Gastrocnemius medialis (tissue), 4 donors: ENCODE measurements around the gene YOD1. TPM values are rescaled to one million over a fixed set of nuclear protein-coding genes. Genes with fewer than 3 reads are reported as not detected.

Experiments
- ATAC-seq, 2 donors: fragments of 150-250 bp; one replicate each; pipeline ENCODE4 v1.9.1; 2016
- DNase-seq, 2 donors: peaks; one replicate each; pipeline ENCODE4 v3.0.0-alpha.2; 2019
- H3K27ac ChIP-seq, 4 donors: fragments of 200-600 bp; sonication (generic); 1 replicate in 1 of 4; 2 replicates in 3 of 4; pipeline ENCODE4 v1.5.1; 2016 to 2018; ENCODE audit warnings: mild to moderate bottlenecking in 2 of 4, moderate library complexity in 1 of 4
- H3K27me3 ChIP-seq, 3 donors: fragments of 200-600 bp; sonication (generic) in 2 of 3; 1 replicate in 1 of 3; 2 replicates in 2 of 3; pipeline versions ENCODE4 v1.5.1 to v1.6.0; 2016 to 2019; ENCODE audit warnings: mild to moderate bottlenecking in 1 of 3, moderate library complexity in 1 of 3
- H3K36me3 ChIP-seq, 2 donors: fragments of 200-600 bp; sonication (generic) in 1 of 2; one replicate each; pipeline ENCODE4 v1.5.1; 2017 to 2018
- H3K4me1 ChIP-seq, 2 donors: fragments of 200-600 bp; sonication (generic) in 1 of 2; one replicate each; pipeline ENCODE4 v1.5.1; 2016 to 2017; ENCODE audit warnings: mild to moderate bottlenecking in 2 of 2
- H3K4me3 ChIP-seq, 4 donors: fragments of 200-600 bp; sonication (generic) in 3 of 4; 1 replicate in 1 of 4; 2 replicates in 3 of 4; pipeline ENCODE4 v1.5.1; 2016 to 2019; ENCODE audit warnings: mild to moderate bottlenecking in 2 of 4
- H3K9me3 ChIP-seq, 3 donors: fragments of 200-600 bp; sonication (generic) in 2 of 3; 1 replicate in 1 of 3; 2 replicates in 2 of 3; pipeline ENCODE4 v1.5.1; 2016 to 2019
- CTCF ChIP-seq, 5 experiments: fragments of 450-650 bp in 3 of 5; fragments of 200-600 bp in 2 of 5; sonication (generic) in 2 of 5; IDR thresholded peaks in 4 of 5; conservative IDR thresholded peaks in 1 of 5; 1 replicate in 4 of 5; 2 replicates in 1 of 5; pipeline ENCODE4 v1.5.1; 2016 to 2019; ENCODE audit warnings: antibody characterized with exemption in 5 of 5, mild to moderate bottlenecking in 3 of 5, moderate library complexity in 3 of 5
- POLR2A ChIP-seq, 2 donors: fragments of 450-650 bp; IDR thresholded peaks; one replicate each; pipeline ENCODE4 v1.6.1; 2017; ENCODE audit warnings: antibody characterized with exemption in 2 of 2, mild to moderate bottlenecking in 2 of 2, moderate library complexity in 2 of 2
- in situ Hi-C, 4 donors: fragments of 200-750 bp; cut with MboI; loops; one replicate each; pipeline versions ENCODE4 v1.15.0 to v1.8.0; 2017; ENCODE audit warnings: low sequenced_read_pairs in 4 of 4
- intact Hi-C: fragments of 100-400 bp; cut with DNase I; formaldehyde crosslinking; loops from one replicate; pipeline ENCODE4 v1.15.1; 2023; ENCODE audit warnings: low total_unique reads
- total RNA-seq, 4 donors: library from RNA; depleted of rRNA; stranded (reverse); fragments of >200 nt; gene quantifications; one replicate each; pipeline versions ENCODE4 v1.1.0 to v1.2.3, GENCODE V29; 2016

Gene YOD1
- total RNA-seq, result 1 to 10 TPM; 3.0 to 6.7 (median 6.2) TPM

DNA sequence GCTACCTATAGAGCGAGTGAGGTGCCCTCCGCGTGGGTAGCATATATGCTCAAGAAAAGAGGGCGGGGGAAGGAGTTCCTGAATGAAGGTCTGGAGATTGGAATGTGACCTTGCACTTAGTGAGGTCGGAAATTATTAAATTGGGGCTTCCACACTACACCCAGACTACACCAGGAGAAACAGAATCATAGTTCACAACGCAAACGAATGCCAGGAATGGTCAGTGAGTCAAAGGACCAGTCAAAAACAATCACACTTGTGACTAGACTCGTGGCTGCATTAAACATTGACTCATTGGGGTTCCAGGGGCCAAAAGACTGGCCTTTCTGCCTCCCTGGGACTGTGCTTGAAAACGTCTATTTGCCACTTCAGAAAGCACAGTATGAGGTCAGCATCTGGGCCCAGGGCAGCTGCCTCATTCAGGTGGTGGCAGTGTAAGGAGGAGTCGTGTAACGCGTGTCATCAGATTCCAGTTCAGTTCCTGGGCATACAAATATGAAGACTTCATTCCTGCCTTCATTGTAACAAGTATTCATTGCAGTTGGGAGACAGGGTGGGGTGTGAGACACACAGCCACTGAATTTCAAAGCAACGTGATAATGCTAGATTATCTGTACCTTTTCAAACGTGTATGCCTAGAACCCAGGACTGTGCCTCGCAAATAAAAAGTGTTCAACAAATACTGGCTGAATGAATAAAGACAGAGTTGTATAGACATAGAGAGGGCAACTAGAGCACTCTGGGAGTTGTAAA, at the start of gene YOD1:
Gene YOD1, minus strand, starts transcription at position 18 of the 753 bp plus-strand sequence. CDS start 178 bp downstream, outside the sequence.
- peak within 1 kb of the TSS; percentile 77 to 95 (median 90) for H3K4me3 ChIP-seq
- peak in 1 of 2 donors; percentile 24 for DNase-seq
- intact Hi-C loops, result loop anchor here (5.0 to 10.0 kb wide), 4 partner anchors 144 to 547 kb away; partner anchors contain the start of genes CD55 and RASSF5
- in situ Hi-C loops, result loop anchor here in 2 of 4 donors (25.0 kb wide), 2 partner anchors 414 to 736 kb away; partner anchors contain the start of gene DYRK3 (in 1 of the 2)
- ATAC-seq, result peak in 1 of 2 donors; percentile 1
- peak within 1 kb of the TSS; percentile 93 to 95 (median 94) for H3K27ac ChIP-seq
- TF ChIP-seq POLR2A (IDR thresholded peaks at IDR 0.05) (peak in 1 of 2 donors; percentile 21), CTCF (IDR thresholded peaks at IDR 0.05 in 4 of 5, conservative IDR thresholded peaks at IDR 0.05 in 1 of 5) (no peak)
- no peaks in the 10 kb centered on the region for H3K9me3 ChIP-seq
- peaks cover 43 to 51% of the 10 kb centered on the region in 2 donors for H3K4me1 ChIP-seq
- no peaks in the 10 kb centered on the region for H3K27me3 ChIP-seq
- H3K36me3 ChIP-seq, result peaks cover 0 to 17% of the 10 kb centered on the region in 2 donors

GRCh38 chr1:207097871-207098324, 46.9 kb upstream of the YOD1 start:
- Histone ChIP-seq H3K36me3 (no peaks in the 10 kb centered on the region), H3K4me1 (no peaks in the 10 kb centered on the region), H3K9me3 (no peaks in the 10 kb centered on the region), H3K27ac (no peak overlapping the region), H3K4me3 (no peak overlapping the region), H3K27me3 (no peaks in the 10 kb centered on the region)
- in situ Hi-C loops (no loop called here), intact Hi-C loops (no loop called here)
- ATAC-seq, result no peak
- DNase-seq, result no peak
- TF ChIP-seq CTCF (IDR thresholded peaks at IDR 0.05 in 4 of 5, conservative IDR thresholded peaks at IDR 0.05 in 1 of 5), result no peak
- TF ChIP-seq POLR2A (IDR thresholded peaks at IDR 0.05), result no peak

- H3K4me3 ChIP-seq, result no peak overlapping the region
- intact Hi-C loops (no loop called here), in situ Hi-C loops (no loop called here)
- no peak overlapping the region for H3K27ac ChIP-seq
- TF ChIP-seq CTCF (IDR thresholded peaks at IDR 0.05 in 4 of 5, conservative IDR thresholded peaks at IDR 0.05 in 1 of 5) (no peak), POLR2A (IDR thresholded peaks at IDR 0.05) (no peak)
- DNase-seq (no peak), ATAC-seq (no peak)
- H3K9me3 ChIP-seq, result no peaks in the 10 kb centered on the region
- no peaks in the 10 kb centered on the region for H3K36me3 ChIP-seq
- no peaks in the 10 kb centered on the region for H3K4me1 ChIP-seq
- no peaks in the 10 kb centered on the region for H3K27me3 ChIP-seq
These were observed 42.9 kb upstream of the YOD1 start for GRCh38 chr1:207093944-207094343.

DNA sequence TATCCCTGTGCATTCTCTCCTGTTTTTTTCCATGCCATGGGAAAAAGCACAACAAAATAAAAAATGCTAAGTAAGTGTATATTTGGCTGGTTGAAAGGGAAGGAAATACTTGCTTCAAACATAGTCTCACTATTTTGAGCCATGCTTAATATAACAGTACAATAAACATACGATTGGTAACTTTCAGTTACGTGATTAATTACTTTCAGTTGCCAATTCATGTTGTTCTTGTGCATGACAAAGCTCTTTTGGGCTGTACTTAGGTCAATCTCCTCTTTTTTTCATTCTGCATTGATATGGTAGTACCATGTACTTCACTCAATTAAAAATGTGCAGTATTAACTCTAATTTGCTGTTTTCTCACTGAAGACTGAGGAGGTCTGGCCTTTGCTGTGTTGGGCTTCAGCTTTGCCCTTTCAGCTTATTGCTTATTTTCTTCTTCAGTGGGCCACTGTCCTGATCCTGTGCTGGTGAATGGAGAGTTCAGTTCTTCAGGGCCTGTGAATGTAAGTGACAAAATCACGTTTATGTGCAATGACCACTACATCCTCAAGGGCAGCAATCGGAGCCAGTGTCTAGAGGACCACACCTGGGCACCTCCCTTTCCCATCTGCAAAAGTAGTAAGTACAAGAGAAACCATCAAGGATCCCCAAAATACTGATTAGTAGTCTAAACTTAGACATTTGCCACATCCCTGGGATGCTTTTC, 40.3 kb upstream of the YOD1 start:
- TF ChIP-seq CTCF (IDR thresholded peaks at IDR 0.05 in 4 of 5, conservative IDR thresholded peaks at IDR 0.05 in 1 of 5), result no peak
- TF ChIP-seq POLR2A (IDR thresholded peaks at IDR 0.05), result no peak
- Histone ChIP-seq H3K9me3 (no peaks in the 10 kb centered on the region), H3K36me3 (no peaks in the 10 kb centered on the region), H3K27ac (no peak overlapping the region), H3K4me3 (no peak overlapping the region), H3K27me3 (no peaks in the 10 kb centered on the region), H3K4me1 (peaks cover 2 to 4% of the 10 kb centered on the region in 2 donors)
- intact Hi-C loops, result no loop called here
- ATAC-seq (no peak), DNase-seq (no peak)
- in situ Hi-C loops, result no loop called here
